HEK293 (cell line): ENCODE results near the gene DUSP10.

Source experiments
- CTCF ChIA-PET: fragments of 350-600 bp; formaldehyde crosslinking; extraction: SDS; loops from one replicate; lab custom pipeline; 2021; ENCODE audit warnings: antibody characterized with exemption; lab: Yijun Ruan, JAX
- POLR2A ChIA-PET: fragments of 300-600 bp; formaldehyde crosslinking; extraction: SDS; loops from one replicate; lab custom pipeline; 2020; ENCODE audit warnings: antibody characterized with exemption, inconsistent platforms; lab: Yijun Ruan, JAX
- H3K27ac ChIP-seq: fragments of 200-500 bp; sonication (Bioruptor generic); 2 replicates; pipeline ENCODE4 v1.5.1; 2014; ENCODE audit warnings: low read depth, low read length, control low read depth, inconsistent platforms; ENCODE audit errors: extremely low read depth
- H3K36me3 ChIP-seq, 2 experiments: fragments of 200-500 bp in 1 of 2; sonication (Bioruptor generic) in 1 of 2; 1 replicate in 1 of 2; 2 replicates in 1 of 2; pipeline ENCODE4 v1.5.1; 2014 to 2017; ENCODE audit warnings: inconsistent platforms in 2 of 2, low read length in 2 of 2; ENCODE audit not compliant: control insufficient read depth in 2 of 2, insufficient read depth in 1 of 2
- H3K4me1 ChIP-seq: fragments of 200-500 bp; sonication (Bioruptor generic); 2 replicates; pipeline ENCODE4 v1.5.1; 2014; ENCODE audit warnings: mild to moderate bottlenecking, low read length, inconsistent platforms; ENCODE audit not compliant: control insufficient read depth, insufficient read depth
- H3K4me3 ChIP-seq: 2 replicates; pipeline ENCODE4 v1.5.1; 2011; ENCODE audit warnings: low read depth, mild to moderate bottlenecking, control low read depth, low read length, moderate library complexity
- H3K9me3 ChIP-seq: fragments of 200-500 bp; sonication (Bioruptor generic); 2 replicates; pipeline ENCODE4 v1.5.1; 2014; ENCODE audit warnings: low read depth, low read length, inconsistent platforms; ENCODE audit not compliant: control insufficient read depth, insufficient read depth
- SCRT1 ChIP-seq: fragments of 450-650 bp; formaldehyde crosslinking; IDR thresholded peaks from 2 replicates; pipeline ENCODE4 v1.5.1; 2016; ENCODE audit warnings: missing biosample characterization, missing genetic modification characterization, borderline replicate concordance
- SP2 ChIP-seq: fragments of 450-650 bp; formaldehyde crosslinking; IDR thresholded peaks from 2 replicates; pipeline ENCODE4 v1.5.1; 2016; ENCODE audit warnings: missing biosample characterization, missing genetic modification characterization
- ZFP37 ChIP-seq: fragments of 450-650 bp; formaldehyde crosslinking; IDR thresholded peaks from 2 replicates; pipeline ENCODE4 v1.5.1; 2016; ENCODE audit warnings: missing biosample characterization, missing genetic modification characterization
- ZNF157 ChIP-seq: fragments of 450-650 bp; formaldehyde crosslinking; IDR thresholded peaks from 2 replicates; pipeline ENCODE4 v1.5.1; 2016; ENCODE audit warnings: missing biosample characterization, missing genetic modification characterization
- ZNF19 ChIP-seq: fragments of 450-650 bp; formaldehyde crosslinking; IDR thresholded peaks from 2 replicates; pipeline ENCODE4; 2016; ENCODE audit warnings: missing biosample characterization, missing genetic modification characterization, low read depth
- ZNF2 ChIP-seq: fragments of 450-650 bp; formaldehyde crosslinking; IDR thresholded peaks from 2 replicates; pipeline ENCODE4 v1.5.1; 2016; ENCODE audit warnings: missing biosample characterization, missing genetic modification characterization
- ZNF354C ChIP-seq: fragments of 450-650 bp; formaldehyde crosslinking; IDR thresholded peaks from 2 replicates; pipeline ENCODE4 v1.5.1; 2016; ENCODE audit warnings: missing biosample characterization, missing genetic modification characterization, low read depth, borderline replicate concordance
- ZNF501 ChIP-seq: fragments of 450-650 bp; formaldehyde crosslinking; IDR thresholded peaks from 2 replicates; pipeline ENCODE4 v1.5.1; 2016; ENCODE audit warnings: missing biosample characterization, missing genetic modification characterization
- ZNF596 ChIP-seq: fragments of 450-650 bp; IDR thresholded peaks from 2 replicates; pipeline ENCODE4 v1.5.0; 2018; ENCODE audit warnings: missing biosample characterization, mild to moderate bottlenecking, missing genetic modification characterization, moderate library complexity
- ZNF629 ChIP-seq: fragments of 450-650 bp; formaldehyde crosslinking; IDR thresholded peaks from 2 replicates; pipeline ENCODE4 v1.5.1; 2017; ENCODE audit warnings: missing biosample characterization, missing genetic modification characterization
- ZNF660 ChIP-seq: fragments of 450-650 bp; IDR thresholded peaks from 2 replicates; pipeline ENCODE4 v1.5.1; 2018; ENCODE audit warnings: missing biosample characterization, mild to moderate bottlenecking, missing genetic modification characterization
- TF ChIP-seq, protein P1 (sequence below): IDR thresholded peaks from 2 replicates; pipeline ENCODE4 v1.6.1; 2011; ENCODE audit warnings: mild to moderate bottlenecking, low read depth, low read length, borderline replicate concordance
- TF ChIP-seq, protein P2 (sequence below): fragments of 450-650 bp; formaldehyde crosslinking; IDR thresholded peaks from 2 replicates; pipeline ENCODE4 v1.5.1; 2016; ENCODE audit warnings: missing biosample characterization, missing genetic modification characterization
- TF ChIP-seq, protein P3 (sequence below): fragments of 450-650 bp; formaldehyde crosslinking; IDR thresholded peaks from 2 replicates; pipeline ENCODE4 v1.5.1; 2016; ENCODE audit warnings: missing biosample characterization, missing genetic modification characterization
- TF ChIP-seq, protein P4 (sequence below): fragments of 450-650 bp; formaldehyde crosslinking; IDR thresholded peaks from 2 replicates; pipeline ENCODE4 v1.5.1; 2016; ENCODE audit warnings: missing biosample characterization, missing genetic modification characterization
- TF ChIP-seq, protein P5 (sequence below): fragments of 450-650 bp; formaldehyde crosslinking; optimal IDR thresholded peaks from 2 replicates; pipeline ENCODE3; 2016; ENCODE audit warnings: missing biosample characterization, mild to moderate bottlenecking, missing genetic modification characterization
- TF ChIP-seq, protein P6 (sequence below): fragments of 450-650 bp; IDR thresholded peaks from 2 replicates; pipeline ENCODE4 v1.5.1; 2018; ENCODE audit warnings: missing biosample characterization, missing genetic modification characterization
- TF ChIP-seq, protein P7 (sequence below): fragments of 450-650 bp; formaldehyde crosslinking; IDR thresholded peaks from 2 replicates; pipeline ENCODE4 v1.5.1; 2016; ENCODE audit warnings: missing biosample characterization, missing genetic modification characterization

DUSP10 gene

DNA sequence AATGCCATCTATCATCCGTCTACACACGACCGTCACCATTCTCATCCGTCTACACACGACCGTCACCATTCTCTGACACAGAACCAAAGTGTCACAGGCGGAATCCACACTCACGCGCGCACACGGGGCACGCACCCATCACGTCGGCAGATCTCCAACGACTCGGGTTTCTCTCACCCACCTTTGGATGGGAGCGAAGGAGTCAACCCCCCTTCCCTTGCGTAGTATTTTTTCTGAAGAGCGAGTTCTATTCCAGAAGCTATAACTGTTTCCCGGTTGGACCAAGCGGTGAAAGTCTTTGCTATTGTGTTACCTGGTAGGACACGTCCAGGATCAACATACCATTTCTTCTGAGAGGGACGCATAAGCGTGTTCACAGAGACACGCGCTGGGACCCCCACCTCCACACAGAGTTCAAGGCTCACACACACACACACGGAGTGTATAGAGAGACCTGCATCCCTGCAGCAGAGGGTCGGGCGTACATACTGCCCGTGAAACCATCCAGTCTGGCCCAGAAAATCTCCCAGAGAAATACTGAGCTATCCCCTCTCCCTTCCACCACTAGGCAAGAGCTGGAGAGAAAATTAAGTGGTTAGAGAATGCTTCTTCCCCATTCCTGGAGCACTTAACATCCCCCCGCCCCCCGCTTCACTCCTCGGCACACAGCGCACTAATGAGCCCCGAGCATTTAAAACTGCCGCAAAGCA is 741 bp downstream of the DUSP10 start:
- peak overlapping the region; percentile 76 for H3K27ac ChIP-seq
- ChIA-PET CTCF (interaction anchor here (0.6 to 1.9 kb wide), 7 partner anchors 25 to 715 kb away, joined by 3 to 7 read pairs (median 5); no protein-coding TSS in a partner anchor), POLR2A (interaction anchor here (1.0 to 2.8 kb wide), 15 partner anchors 12 to 213 kb away, joined by 3 to 18 read pairs (median 4); no protein-coding TSS in a partner anchor)

DNA sequence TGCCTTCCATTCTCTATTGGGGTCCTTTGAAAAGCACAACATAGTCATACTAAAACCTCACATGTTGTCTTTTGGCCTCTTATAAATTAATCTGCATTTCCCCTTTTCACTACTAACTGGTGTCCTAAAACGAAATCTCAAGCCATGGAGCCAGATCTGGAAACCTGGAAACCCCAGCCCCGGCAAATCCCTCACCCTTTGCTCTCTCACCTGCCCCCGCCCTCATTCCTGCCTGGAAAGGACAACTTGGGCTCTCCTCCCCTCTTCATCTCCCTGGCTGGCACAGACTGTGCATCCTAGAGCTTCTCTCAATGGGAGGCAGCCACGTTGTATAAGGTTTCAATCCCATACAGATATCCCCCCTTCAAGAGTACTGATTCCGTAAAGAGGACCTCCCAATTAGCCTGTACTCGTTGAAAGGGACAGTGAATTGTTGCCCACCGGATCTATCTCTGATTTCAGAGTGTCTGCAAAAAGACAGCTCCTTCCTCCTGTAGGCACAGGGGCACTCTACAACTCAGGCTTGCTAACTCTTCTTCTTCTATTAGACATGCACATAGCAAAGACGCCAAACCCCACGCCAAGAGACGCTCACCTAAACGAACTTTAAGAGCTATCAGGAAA is 1.4 kb downstream of the DUSP10 start:
- Histone ChIP-seq H3K36me3 (peaks cover 0 to 25% of the 10 kb centered on the region in 2 experiments; a peak in 1 of 3 replicates), H3K27ac (no peak overlapping the region; the same call in 1 of the 2 replicates), H3K9me3 (no peaks in the 10 kb centered on the region), H3K4me3 (peak overlapping the region; percentile 60), H3K4me1 (peaks cover 3% of the 10 kb centered on the region)
- ChIA-PET CTCF (interaction anchor here (0.6 to 1.9 kb wide), 4 partner anchors 25 to 716 kb away, joined by 3 to 7 read pairs (median 6); no protein-coding TSS in a partner anchor), POLR2A (interaction anchor here (2.1 to 2.8 kb wide), 3 partner anchors 11 to 31 kb away, joined by 15 to 18 read pairs (median 17); no protein-coding TSS in a partner anchor)
- TF ChIP-seq SP2 (tag by site-specific recombination) (no peak), ZNF354C (tag by site-specific recombination) (no peak), ZFP37 (tag by site-specific recombination) (no peak), ZNF19 (tag by site-specific recombination) (no peak), ZNF157 (no peak), SCRT1 (no peak)
- TF ChIP-seq, protein P1, sequence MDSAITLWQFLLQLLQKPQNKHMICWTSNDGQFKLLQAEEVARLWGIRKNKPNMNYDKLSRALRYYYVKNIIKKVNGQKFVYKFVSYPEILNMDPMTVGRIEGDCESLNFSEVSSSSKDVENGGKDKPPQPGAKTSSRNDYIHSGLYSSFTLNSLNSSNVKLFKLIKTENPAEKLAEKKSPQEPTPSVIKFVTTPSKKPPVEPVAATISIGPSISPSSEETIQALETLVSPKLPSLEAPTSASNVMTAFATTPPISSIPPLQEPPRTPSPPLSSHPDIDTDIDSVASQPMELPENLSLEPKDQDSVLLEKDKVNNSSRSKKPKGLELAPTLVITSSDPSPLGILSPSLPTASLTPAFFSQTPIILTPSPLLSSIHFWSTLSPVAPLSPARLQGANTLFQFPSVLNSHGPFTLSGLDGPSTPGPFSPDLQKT: no peak
- TF ChIP-seq, protein P2, sequence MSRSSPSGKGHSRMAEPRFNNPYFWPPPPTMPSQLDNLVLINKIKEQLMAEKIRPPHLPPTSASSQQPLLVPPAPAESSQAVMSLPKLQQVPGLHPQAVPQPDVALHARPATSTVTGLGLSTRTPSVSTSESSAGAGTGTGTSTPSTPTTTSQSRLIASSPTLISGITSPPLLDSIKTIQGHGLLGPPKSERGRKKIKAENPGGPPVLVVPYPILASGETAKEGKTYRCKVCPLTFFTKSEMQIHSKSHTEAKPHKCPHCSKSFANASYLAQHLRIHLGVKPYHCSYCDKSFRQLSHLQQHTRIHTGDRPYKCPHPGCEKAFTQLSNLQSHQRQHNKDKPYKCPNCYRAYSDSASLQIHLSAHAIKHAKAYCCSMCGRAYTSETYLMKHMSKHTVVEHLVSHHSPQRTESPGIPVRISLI (tag by site-specific recombination): no peak
- TF ChIP-seq, protein P3, sequence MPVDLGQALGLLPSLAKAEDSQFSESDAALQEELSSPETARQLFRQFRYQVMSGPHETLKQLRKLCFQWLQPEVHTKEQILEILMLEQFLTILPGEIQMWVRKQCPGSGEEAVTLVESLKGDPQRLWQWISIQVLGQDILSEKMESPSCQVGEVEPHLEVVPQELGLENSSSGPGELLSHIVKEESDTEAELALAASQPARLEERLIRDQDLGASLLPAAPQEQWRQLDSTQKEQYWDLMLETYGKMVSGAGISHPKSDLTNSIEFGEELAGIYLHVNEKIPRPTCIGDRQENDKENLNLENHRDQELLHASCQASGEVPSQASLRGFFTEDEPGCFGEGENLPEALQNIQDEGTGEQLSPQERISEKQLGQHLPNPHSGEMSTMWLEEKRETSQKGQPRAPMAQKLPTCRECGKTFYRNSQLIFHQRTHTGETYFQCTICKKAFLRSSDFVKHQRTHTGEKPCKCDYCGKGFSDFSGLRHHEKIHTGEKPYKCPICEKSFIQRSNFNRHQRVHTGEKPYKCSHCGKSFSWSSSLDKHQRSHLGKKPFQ (tag by site-specific recombination): no peak

More for the DNA sequence above, 741 bp downstream of the DUSP10 start:
- Histone ChIP-seq H3K36me3 (peaks cover 0 to 25% of the 10 kb centered on the region in 2 experiments; a peak in 1 of 3 replicates), H3K9me3 (no peaks in the 10 kb centered on the region), H3K4me3 (peak overlapping the region; percentile 60), H3K4me1 (peaks cover 3% of the 10 kb centered on the region)
- no peak for TF ChIP-seq SCRT1
- TF ChIP-seq, protein P4, sequence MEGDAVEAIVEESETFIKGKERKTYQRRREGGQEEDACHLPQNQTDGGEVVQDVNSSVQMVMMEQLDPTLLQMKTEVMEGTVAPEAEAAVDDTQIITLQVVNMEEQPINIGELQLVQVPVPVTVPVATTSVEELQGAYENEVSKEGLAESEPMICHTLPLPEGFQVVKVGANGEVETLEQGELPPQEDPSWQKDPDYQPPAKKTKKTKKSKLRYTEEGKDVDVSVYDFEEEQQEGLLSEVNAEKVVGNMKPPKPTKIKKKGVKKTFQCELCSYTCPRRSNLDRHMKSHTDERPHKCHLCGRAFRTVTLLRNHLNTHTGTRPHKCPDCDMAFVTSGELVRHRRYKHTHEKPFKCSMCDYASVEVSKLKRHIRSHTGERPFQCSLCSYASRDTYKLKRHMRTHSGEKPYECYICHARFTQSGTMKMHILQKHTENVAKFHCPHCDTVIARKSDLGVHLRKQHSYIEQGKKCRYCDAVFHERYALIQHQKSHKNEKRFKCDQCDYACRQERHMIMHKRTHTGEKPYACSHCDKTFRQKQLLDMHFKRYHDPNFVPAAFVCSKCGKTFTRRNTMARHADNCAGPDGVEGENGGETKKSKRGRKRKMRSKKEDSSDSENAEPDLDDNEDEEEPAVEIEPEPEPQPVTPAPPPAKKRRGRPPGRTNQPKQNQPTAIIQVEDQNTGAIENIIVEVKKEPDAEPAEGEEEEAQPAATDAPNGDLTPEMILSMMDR (tag by site-specific recombination): 0 out of 2 replicates have a peak, but pooled peaks have one; percentile 8
- peak; percentile 49; the same call in 1 of the 2 replicates for TF ChIP-seq ZNF501
- 0 out of 2 replicates have a peak, but pooled peaks have one; percentile 45 for TF ChIP-seq ZNF2 (tag by site-specific recombination)
- 0 out of 2 replicates have a peak, but pooled peaks have one; percentile 41 for TF ChIP-seq ZNF660
- TF ChIP-seq, protein P5, sequence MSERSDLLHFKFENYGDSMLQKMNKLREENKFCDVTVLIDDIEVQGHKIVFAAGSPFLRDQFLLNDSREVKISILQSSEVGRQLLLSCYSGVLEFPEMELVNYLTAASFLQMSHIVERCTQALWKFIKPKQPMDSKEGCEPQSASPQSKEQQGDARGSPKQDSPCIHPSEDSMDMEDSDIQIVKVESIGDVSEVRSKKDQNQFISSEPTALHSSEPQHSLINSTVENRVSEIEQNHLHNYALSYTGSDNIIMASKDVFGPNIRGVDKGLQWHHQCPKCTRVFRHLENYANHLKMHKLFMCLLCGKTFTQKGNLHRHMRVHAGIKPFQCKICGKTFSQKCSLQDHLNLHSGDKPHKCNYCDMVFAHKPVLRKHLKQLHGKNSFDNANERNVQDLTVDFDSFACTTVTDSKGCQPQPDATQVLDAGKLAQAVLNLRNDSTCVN (tag by site-specific recombination): peak; percentile 22
- 0 out of 2 replicates have a peak, but pooled peaks have one; percentile 28 for TF ChIP-seq ZNF596 (tag by site-specific recombination)
- 0 out of 2 replicates have a peak, but pooled peaks have one; percentile 11 for TF ChIP-seq ZNF629
- TF ChIP-seq, protein P6, sequence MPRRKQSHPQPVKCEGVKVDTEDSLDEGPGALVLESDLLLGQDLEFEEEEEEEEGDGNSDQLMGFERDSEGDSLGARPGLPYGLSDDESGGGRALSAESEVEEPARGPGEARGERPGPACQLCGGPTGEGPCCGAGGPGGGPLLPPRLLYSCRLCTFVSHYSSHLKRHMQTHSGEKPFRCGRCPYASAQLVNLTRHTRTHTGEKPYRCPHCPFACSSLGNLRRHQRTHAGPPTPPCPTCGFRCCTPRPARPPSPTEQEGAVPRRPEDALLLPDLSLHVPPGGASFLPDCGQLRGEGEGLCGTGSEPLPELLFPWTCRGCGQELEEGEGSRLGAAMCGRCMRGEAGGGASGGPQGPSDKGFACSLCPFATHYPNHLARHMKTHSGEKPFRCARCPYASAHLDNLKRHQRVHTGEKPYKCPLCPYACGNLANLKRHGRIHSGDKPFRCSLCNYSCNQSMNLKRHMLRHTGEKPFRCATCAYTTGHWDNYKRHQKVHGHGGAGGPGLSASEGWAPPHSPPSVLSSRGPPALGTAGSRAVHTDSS (tag by site-specific recombination): no peak
- TF ChIP-seq, protein P7, sequence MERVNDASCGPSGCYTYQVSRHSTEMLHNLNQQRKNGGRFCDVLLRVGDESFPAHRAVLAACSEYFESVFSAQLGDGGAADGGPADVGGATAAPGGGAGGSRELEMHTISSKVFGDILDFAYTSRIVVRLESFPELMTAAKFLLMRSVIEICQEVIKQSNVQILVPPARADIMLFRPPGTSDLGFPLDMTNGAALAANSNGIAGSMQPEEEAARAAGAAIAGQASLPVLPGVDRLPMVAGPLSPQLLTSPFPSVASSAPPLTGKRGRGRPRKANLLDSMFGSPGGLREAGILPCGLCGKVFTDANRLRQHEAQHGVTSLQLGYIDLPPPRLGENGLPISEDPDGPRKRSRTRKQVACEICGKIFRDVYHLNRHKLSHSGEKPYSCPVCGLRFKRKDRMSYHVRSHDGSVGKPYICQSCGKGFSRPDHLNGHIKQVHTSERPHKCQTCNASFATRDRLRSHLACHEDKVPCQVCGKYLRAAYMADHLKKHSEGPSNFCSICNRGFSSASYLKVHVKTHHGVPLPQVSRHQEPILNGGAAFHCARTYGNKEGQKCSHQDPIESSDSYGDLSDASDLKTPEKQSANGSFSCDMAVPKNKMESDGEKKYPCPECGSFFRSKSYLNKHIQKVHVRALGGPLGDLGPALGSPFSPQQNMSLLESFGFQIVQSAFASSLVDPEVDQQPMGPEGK (tag by site-specific recombination): 0 out of 2 replicates have a peak, but pooled peaks have one; percentile 48
